Measurements from ENCODE around the gene DHRS11.
A peak's percentile ranks its signal among the peaks of the same experiment; 100 is the strongest.

Gene DHRS11

GRCh38 chr17:36591434-36592315 is at the start of gene DHRS11:
Gene DHRS11 (plus strand): TSS chr17:36591879. CDS start chr17:36592010, 131 bp downstream.
- peak; percentile 40 to 59 for DNase-seq (ENCODE audit: low read depth in 2 of 2, low spot score in 1 of 2)

- no peak for DNase-seq (ENCODE audit: low read depth in 2 of 2, low spot score in 1 of 2)
These were observed 48.9 kb upstream of the DHRS11 start for GRCh38 chr17:36542755-36543154.

GRCh38 chr17:36544044-36544306 is 47.7 kb upstream of the DHRS11 start:
- no peak for DNase-seq (ENCODE audit: low read depth in 2 of 2, low spot score in 1 of 2)

GRCh38 chr17:36544307-36545076 is 47.2 kb upstream of the DHRS11 start, which contains the start of gene GGNBP2:
Gene GGNBP2 (plus strand): TSS chr17:36544919. CDS start chr17:36545725, 806 bp downstream.
- peak; percentile 70 to 80 for DNase-seq (ENCODE audit: low read depth in 2 of 2, low spot score in 1 of 2)

GRCh38 chr17:36545077-36545464 is 46.6 kb upstream of the DHRS11 start:
- no peak for DNase-seq (ENCODE audit: low read depth in 2 of 2, low spot score in 1 of 2)

- peak; percentile 90 to 92 for DNase-seq (ENCODE audit: low read depth in 2 of 2, low spot score in 1 of 2)
These were observed 45.9 kb upstream of the DHRS11 start for GRCh38 chr17:36545465-36546417.

GRCh38 chr17:36546418-36547093 is 45.1 kb upstream of the DHRS11 start:
- DNase-seq (ENCODE audit: low read depth in 2 of 2, low spot score in 1 of 2): no peak

GRCh38 chr17:36547776-36548175 is 43.9 kb upstream of the DHRS11 start:
- no peak for DNase-seq (ENCODE audit: low read depth in 2 of 2, low spot score in 1 of 2)

GRCh38 chr17:36550491-36551417 is 40.9 kb upstream of the DHRS11 start:
- no peak for DNase-seq (ENCODE audit: low read depth in 2 of 2, low spot score in 1 of 2)

- DNase-seq (ENCODE audit: low read depth in 2 of 2, low spot score in 1 of 2): no peak
These were observed 38.2 kb upstream of the DHRS11 start for GRCh38 chr17:36553459-36553858.

GRCh38 chr17:36566081-36566480 is 25.6 kb upstream of the DHRS11 start:
- DNase-seq (ENCODE audit: low read depth in 2 of 2, low spot score in 1 of 2): no peak

- no peak for DNase-seq (ENCODE audit: low read depth in 2 of 2, low spot score in 1 of 2)
These were observed 16.7 kb upstream of the DHRS11 start for GRCh38 chr17:36575028-36575427.

- no peak for DNase-seq (ENCODE audit: low read depth in 2 of 2, low spot score in 1 of 2)
These were observed 14.9 kb upstream of the DHRS11 start for GRCh38 chr17:36576793-36577192.

- DNase-seq (ENCODE audit: low read depth in 2 of 2, low spot score in 1 of 2): no peak
These were observed 13.0 kb upstream of the DHRS11 start for GRCh38 chr17:36578671-36579070.

- no peak for DNase-seq (ENCODE audit: low read depth in 2 of 2, low spot score in 1 of 2)
These were observed 7.9 kb upstream of the DHRS11 start for GRCh38 chr17:36583787-36584186.

- DNase-seq (ENCODE audit: low read depth in 2 of 2, low spot score in 1 of 2): no peak
These were observed 5.5 kb upstream of the DHRS11 start for GRCh38 chr17:36586138-36586537.

GRCh38 chr17:36590082-36590481 is 1.6 kb upstream of the DHRS11 start:
- no peak for DNase-seq (ENCODE audit: low read depth in 2 of 2, low spot score in 1 of 2)

GRCh38 chr17:36592316-36592715 is 637 bp downstream of the DHRS11 start:
- DNase-seq (ENCODE audit: low read depth in 2 of 2, low spot score in 1 of 2): no peak

GRCh38 chr17:36592716-36593321 is 1.1 kb downstream of the DHRS11 start:
- no peak for DNase-seq (ENCODE audit: low read depth in 2 of 2, low spot score in 1 of 2)

Measured in stimulated activated CD8-positive, alpha-beta memory T cell treated with anti-CD3 and anti-CD28 coated beads, Interleukin-4, amount 100 ng/mL, for 4 hours (primary cell).